ENCODE results near the gene TYW5.

DNA sequence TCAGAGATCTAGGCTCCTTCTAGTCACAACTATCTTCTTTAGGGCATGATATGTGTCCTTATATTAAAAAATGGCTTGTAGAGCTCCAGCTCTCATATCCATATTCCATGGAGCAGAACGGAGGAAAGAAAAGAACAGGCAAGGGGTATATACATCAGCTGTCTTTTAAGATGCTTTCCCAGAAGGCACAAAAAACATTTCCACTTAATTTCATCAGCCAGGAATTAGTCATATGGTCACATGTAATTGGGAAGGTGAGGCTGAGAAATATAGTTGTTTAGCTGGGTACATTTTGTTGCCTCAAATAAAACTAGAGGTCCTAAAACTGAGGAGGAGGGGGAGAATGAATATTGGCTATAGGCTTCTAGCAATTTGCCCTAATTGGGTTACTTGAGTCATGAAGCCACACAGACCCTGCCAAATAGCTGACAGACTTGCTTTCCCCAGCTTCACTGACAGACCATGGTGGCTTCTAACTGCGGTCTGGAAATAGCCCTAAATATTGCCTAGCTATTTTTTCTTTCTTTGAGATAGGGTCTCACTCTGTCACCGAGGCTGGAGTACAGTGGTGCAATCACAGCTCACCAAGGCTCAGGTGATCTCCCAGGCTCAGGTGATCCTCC, 20.1 kb upstream of the TYW5 start:
- TF ChIP-seq, protein P1, sequence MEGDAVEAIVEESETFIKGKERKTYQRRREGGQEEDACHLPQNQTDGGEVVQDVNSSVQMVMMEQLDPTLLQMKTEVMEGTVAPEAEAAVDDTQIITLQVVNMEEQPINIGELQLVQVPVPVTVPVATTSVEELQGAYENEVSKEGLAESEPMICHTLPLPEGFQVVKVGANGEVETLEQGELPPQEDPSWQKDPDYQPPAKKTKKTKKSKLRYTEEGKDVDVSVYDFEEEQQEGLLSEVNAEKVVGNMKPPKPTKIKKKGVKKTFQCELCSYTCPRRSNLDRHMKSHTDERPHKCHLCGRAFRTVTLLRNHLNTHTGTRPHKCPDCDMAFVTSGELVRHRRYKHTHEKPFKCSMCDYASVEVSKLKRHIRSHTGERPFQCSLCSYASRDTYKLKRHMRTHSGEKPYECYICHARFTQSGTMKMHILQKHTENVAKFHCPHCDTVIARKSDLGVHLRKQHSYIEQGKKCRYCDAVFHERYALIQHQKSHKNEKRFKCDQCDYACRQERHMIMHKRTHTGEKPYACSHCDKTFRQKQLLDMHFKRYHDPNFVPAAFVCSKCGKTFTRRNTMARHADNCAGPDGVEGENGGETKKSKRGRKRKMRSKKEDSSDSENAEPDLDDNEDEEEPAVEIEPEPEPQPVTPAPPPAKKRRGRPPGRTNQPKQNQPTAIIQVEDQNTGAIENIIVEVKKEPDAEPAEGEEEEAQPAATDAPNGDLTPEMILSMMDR (IDR thresholded peaks at IDR 0.05): no peak
- TF ChIP-seq EP300 (IDR thresholded peaks at IDR 0.05; ENCODE audit: low read depth) (no peak), POLR2AphosphoS5 (IDR thresholded peaks at IDR 0.05) (no peak)
